GM12892 (cell line): ENCODE data around the gene RNASE4. TPM values are rescaled to one million over a fixed set of nuclear protein-coding genes. Genes with fewer than 3 reads are reported as not detected.
"Not testable (repeated sequence)": the region's sequence is repeated elsewhere in the genome, so short reads cannot be mapped to it uniquely, and the experiment has no call there.

Experiments
- DNase-seq: peaks from one replicate; pipeline ENCODE4 v3.0.0; 2011; ENCODE audit not compliant: insufficient read length
- FAIRE-seq: peaks from 2 replicates; lab custom pipeline; 2011; peaks lifted over from hg19 to GRCh38; lab: Jason Lieb, UNC
- POLR2A ChIP-seq: IDR thresholded peaks from 2 replicates; pipeline ENCODE4 v1.6.1; 2011; ENCODE audit warnings: low read depth, low read length, control low read depth
- POLR2AphosphoS5 ChIP-seq: IDR thresholded peaks from 2 replicates; pipeline ENCODE4 v1.6.1; 2011; ENCODE audit warnings: low read depth, low read length, control low read depth
- TAF1 ChIP-seq: IDR thresholded peaks from 2 replicates; pipeline ENCODE4 v1.6.1; 2011; ENCODE audit warnings: low read depth, mild to moderate bottlenecking, control low read depth, low read length, borderline replicate concordance
- polyA plus RNA-seq: library from polyadenylated mRNA; unstranded; fragments of >200 nt; gene quantifications from one replicate; pipeline ENCODE4 v1.2.1, GENCODE V29; 2012; ENCODE audit warnings: missing spikeins, inconsistent platforms; ENCODE audit not compliant: missing spikeins

RNASE4 gene
- 1.8 TPM for polyA plus RNA-seq

- FAIRE-seq (peak; percentile 67), DNase-seq (peak; percentile 40)
- TF ChIP-seq POLR2A (peak; percentile 39; the same call in 1 of the 2 replicates), POLR2AphosphoS5 (no peak), TAF1 (no peak)
These were observed at the start of gene RNASE4 for GRCh38 chr14:20683891-20684661. TSS of gene RNASE4 (plus strand) at chr14:20684560. CDS start at chr14:20699372, 14,812 bp downstream.

- no peak for DNase-seq
- no peak for TF ChIP-seq POLR2A
- no peak for TF ChIP-seq TAF1
- no peak for TF ChIP-seq POLR2AphosphoS5
- FAIRE-seq, result no peak
These were observed 42.8 kb upstream of the RNASE4 start, which contains the start of gene OR6S1 for GRCh38 chr14:20641591-20641990. TSS of gene OR6S1 (minus strand) at chr14:20641691. CDS start at chr14:20641691, 0 bp downstream.

DNA sequence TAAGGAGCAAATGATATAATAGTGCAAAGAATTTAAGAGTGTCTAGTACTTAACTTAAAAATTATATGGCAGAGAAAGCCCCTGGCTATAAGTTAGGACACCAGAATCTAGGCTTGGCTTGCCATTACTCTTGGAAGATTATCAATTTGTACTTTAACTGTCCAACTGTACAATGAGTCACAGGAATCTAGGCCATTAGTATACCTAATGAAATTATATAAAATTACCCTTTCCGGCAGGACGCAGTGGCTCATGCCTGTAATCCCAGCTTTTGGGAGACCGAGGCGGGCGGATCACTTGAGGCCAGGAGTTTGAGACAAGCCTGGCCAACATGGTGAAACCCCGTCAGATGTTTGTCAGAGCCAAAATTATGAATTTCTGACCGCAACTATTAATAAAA lies 42.2 kb upstream of the RNASE4 start:
- TF ChIP-seq POLR2A (no peak), POLR2AphosphoS5 (no peak), TAF1 (no peak)
- DNase-seq (no peak), FAIRE-seq (no peak)

- not testable (repeated sequence) for DNase-seq, FAIRE-seq
These were observed 41.6 kb upstream of the RNASE4 start for GRCh38 chr14:20642755-20643154.

GRCh38 chr14:20644520-20644919 lies 39.8 kb upstream of the RNASE4 start:
- FAIRE-seq (no peak), DNase-seq (no peak)
- TF ChIP-seq POLR2A (no peak), TAF1 (no peak), POLR2AphosphoS5 (no peak)

GRCh38 chr14:20645481-20645880 lies 38.9 kb upstream of the RNASE4 start:
- DNase-seq, result no peak
- no peak for FAIRE-seq
- TF ChIP-seq POLR2AphosphoS5 (no peak), POLR2A (no peak)

DNA sequence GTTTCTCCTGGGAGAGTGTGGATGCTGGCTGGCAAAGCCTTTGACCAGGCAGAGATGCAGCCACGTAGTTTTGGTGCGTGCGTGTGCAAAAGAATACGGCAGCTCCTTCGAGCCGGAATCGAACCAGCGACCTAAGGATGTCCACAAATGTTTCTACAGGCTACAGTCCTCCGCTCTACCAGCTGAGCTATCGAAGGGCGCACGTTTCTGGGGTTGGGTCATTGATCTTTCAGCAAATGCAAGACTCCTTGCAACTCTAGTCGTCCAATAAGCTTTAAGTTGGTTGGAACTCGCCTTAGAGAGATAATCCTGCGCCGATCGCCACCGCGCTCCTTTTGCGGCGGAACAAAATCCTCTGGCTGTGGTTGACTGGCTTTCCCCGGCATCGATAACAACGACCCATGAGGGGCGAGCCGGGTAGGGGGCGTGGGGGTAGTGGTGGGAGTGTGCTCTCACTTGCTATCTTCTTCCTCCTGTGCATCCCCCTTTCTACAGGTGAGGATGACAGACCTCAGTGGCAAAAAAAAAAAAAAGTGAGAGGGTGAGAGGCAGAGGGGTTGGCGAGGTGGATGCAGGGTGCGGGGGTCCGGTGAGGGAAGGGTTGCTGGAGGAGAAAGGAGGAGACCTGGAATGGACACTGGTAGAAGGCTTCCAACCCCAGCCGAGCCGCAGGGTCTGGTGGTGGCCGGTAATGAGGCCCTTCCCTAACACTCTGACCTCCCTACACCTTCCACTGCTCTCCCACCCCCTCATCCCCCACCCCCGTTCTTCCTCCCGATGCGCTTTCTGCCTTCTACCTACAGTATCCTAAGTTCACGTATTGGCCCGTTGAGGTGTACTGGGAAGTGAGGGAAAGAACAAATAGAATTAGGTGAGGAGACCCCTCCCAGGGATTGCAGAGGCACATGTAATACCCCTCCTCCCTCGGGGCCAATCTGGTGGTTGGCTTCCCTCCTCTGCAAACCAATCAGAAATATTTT lies 31.1 kb upstream of the RNASE4 start:
- FAIRE-seq (peak; percentile 70), DNase-seq (no peak)
- TF ChIP-seq TAF1, result no peak
- TF ChIP-seq POLR2AphosphoS5, result no peak
- no peak for TF ChIP-seq POLR2A

- no peak for DNase-seq
- TF ChIP-seq TAF1, result no peak
- no peak for TF ChIP-seq POLR2A
- TF ChIP-seq POLR2AphosphoS5, result no peak
- no peak for FAIRE-seq
These were observed 28.5 kb upstream of the RNASE4 start for GRCh38 chr14:20655851-20656250.

GRCh38 chr14:20656274-20656673 lies 28.1 kb upstream of the RNASE4 start:
- TF ChIP-seq POLR2AphosphoS5, result no peak
- TF ChIP-seq TAF1, result no peak
- TF ChIP-seq POLR2A, result no peak
- DNase-seq (no peak), FAIRE-seq (no peak)

GRCh38 chr14:20657216-20658211 lies 26.8 kb upstream of the RNASE4 start:
- no peak for FAIRE-seq
- DNase-seq, result no peak

DNA sequence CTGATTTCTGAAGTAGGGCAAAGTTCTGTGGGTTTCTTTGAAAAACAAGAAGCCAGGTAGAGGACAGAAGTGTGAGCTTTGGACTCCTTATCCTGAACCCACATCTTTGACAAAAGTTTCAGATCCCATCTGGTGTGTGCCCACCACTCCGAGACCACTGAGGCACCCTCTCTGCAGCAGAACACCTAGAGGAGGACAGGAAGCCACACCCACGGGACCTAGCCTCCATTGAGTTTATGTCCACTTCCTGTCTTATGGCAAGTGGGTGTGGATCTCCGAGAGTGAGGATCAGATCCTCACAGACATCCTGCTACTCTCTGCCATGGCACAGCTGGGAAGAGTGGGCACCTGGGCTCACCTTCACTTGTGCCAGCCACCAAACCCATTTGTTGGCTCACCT lies 26.1 kb upstream of the RNASE4 start:
- DNase-seq (no peak), FAIRE-seq (no peak)
- TF ChIP-seq POLR2A (no peak), POLR2AphosphoS5 (no peak), TAF1 (no peak)

More at GRCh38 chr14:20657216-20658211, 26.8 kb upstream of the RNASE4 start:
- no peak for TF ChIP-seq POLR2A
- TF ChIP-seq POLR2AphosphoS5, result no peak
